ENCODE measurements around the gene LDLR.

The LDLR gene

GRCh38 chr19:11089254-11090013 is at the start of gene LDLR:
Gene LDLR (plus strand): TSS chr19:11089463. CDS start chr19:11089549, 86 bp downstream.
- DNase-seq (ENCODE audit: low read depth, low spot score), result peak; percentile 59
- ChIA-PET CTCF (interaction anchor here (0.7 to 6.2 kb wide), 7 partner anchors 37 to 153 kb away, joined by 3 to 42 read pairs (median 11); no protein-coding TSS in a partner anchor), POLR2A (interaction anchor here (0.6 kb wide), 1 partner anchor 8 kb away, joined by 3 read pairs; no protein-coding TSS in a partner anchor)
- peak within 1 kb of the TSS; percentile 80 for H3K4me3 ChIP-seq (ENCODE audit: low read depth, low read length)
- no peak for TF ChIP-seq CTCF (IDR thresholded peaks at IDR 0.05; ENCODE audit: insufficient read depth, low read length, missing control alignments)

GRCh38 chr19:11041194-11041593 is 48.1 kb upstream of the LDLR start:
- no peak for TF ChIP-seq CTCF (IDR thresholded peaks at IDR 0.05; ENCODE audit: insufficient read depth, low read length, missing control alignments)
- ChIA-PET POLR2A (no interaction called here), CTCF (interaction anchor here (1.2 to 1.3 kb wide), 2 partner anchors 13 to 14 kb away, joined by 3 to 4 read pairs; no protein-coding TSS in a partner anchor)
- H3K4me3 ChIP-seq (ENCODE audit: low read depth, low read length), result no peak overlapping the region
- DNase-seq (ENCODE audit: low read depth, low spot score), result no peak

- TF ChIP-seq CTCF (IDR thresholded peaks at IDR 0.05; ENCODE audit: insufficient read depth, low read length, missing control alignments), result no peak
- H3K4me3 ChIP-seq (ENCODE audit: low read depth, low read length), result no peak overlapping the region
- ChIA-PET CTCF (no interaction called here), POLR2A (no interaction called here)
- DNase-seq (ENCODE audit: low read depth, low spot score), result no peak
These were observed 47.2 kb upstream of the LDLR start for GRCh38 chr19:11041966-11042627.

- no peak overlapping the region for H3K4me3 ChIP-seq (ENCODE audit: low read depth, low read length)
- POLR2A ChIA-PET, result no interaction called here
- no peak for TF ChIP-seq CTCF (IDR thresholded peaks at IDR 0.05; ENCODE audit: insufficient read depth, low read length, missing control alignments)
- DNase-seq (ENCODE audit: low read depth, low spot score), result no peak
- CTCF ChIA-PET, result interaction anchor here (1.1 to 6.5 kb wide), 4 partner anchors 9 to 108 kb away, joined by 5 to 50 read pairs (median 6); no protein-coding TSS in a partner anchor
These were observed 44.8 kb upstream of the LDLR start for GRCh38 chr19:11044431-11044830.

GRCh38 chr19:11045536-11045935 is 43.7 kb upstream of the LDLR start:
- TF ChIP-seq CTCF (IDR thresholded peaks at IDR 0.05; ENCODE audit: insufficient read depth, low read length, missing control alignments), result no peak
- DNase-seq (ENCODE audit: low read depth, low spot score), result no peak
- ChIA-PET POLR2A (no interaction called here), CTCF (interaction anchor here (1.5 to 6.5 kb wide), 2 partner anchors 10 to 83 kb away, joined by 5 to 50 read pairs; no protein-coding TSS in a partner anchor)
- no peak overlapping the region for H3K4me3 ChIP-seq (ENCODE audit: low read depth, low read length)

All from AG04449 (cell line).